Measurements from ENCODE around the gene UNG. TPM values are rescaled to one million over a fixed set of nuclear protein-coding genes. Genes with fewer than 3 reads are reported as not detected.
"Not testable (repeated sequence)": the region's sequence is repeated elsewhere in the genome, so short reads cannot be mapped to it uniquely, and the experiment has no call there.

Gene UNG
- total RNA-seq, 4 donors from 2014 or later: 28.0 to 43.1 (median 38.7) TPM

- intact Hi-C loops (cut with DNase I): no loop called here
- Histone ChIP-seq H3K4me1 (peaks cover 5 to 21% (median 10%) of the 10 kb centered on the region in 3 donors), H3K27me3 (no peaks in the 10 kb centered on the region), H3K36me3 (peaks cover 0 to 20% (median 0%) of the 10 kb centered on the region in 3 donors), H3K4me3 (peak overlapping the region; percentile 80 to 99 (median 86)), H3K9me3 (no peaks in the 10 kb centered on the region), H3K27ac (peak overlapping the region; percentile 85 to 93 (median 90))
- DNase-seq: no peak
- TF ChIP-seq CTCF (IDR thresholded peaks at IDR 0.05) (no peak), POLR2A (IDR thresholded peaks at IDR 0.05) (no peak)
- 10 to 16% methylated on average over 9 of the region's 9 CpGs for WGBS, 2 donors
Observed at GRCh38 chr12:109053382-109054123, 43.8 kb upstream of the UNG start.

GRCh38 chr12:109054124-109054513, 43.3 kb upstream of the UNG start:
- H3K4me3 ChIP-seq: peak overlapping the region; percentile 80 to 99 (median 86)
- WGBS, 2 donors: 51 to 59% methylated on average over 4 of the region's 4 CpGs

GRCh38 chr12:109054520-109054919, 42.9 kb upstream of the UNG start:
- no peak overlapping the region for H3K27ac ChIP-seq
- DNase-seq: no peak
- no peak for TF ChIP-seq POLR2A (IDR thresholded peaks at IDR 0.05)
- TF ChIP-seq CTCF (IDR thresholded peaks at IDR 0.05): no peak

More at GRCh38 chr12:109054124-109054513, 43.3 kb upstream of the UNG start:
- Histone ChIP-seq H3K36me3 (peaks cover 0 to 25% (median 0%) of the 10 kb centered on the region in 3 donors), H3K27ac (peak overlapping the region; percentile 85 to 93 (median 90)), H3K4me1 (peaks cover 5 to 21% (median 10%) of the 10 kb centered on the region in 3 donors)
- intact Hi-C loops (cut with DNase I); H3K27me3 ChIP-seq; DNase-seq; H3K9me3 ChIP-seq: not testable (repeated sequence)

GRCh38 chr12:109056891-109057290, 40.5 kb upstream of the UNG start:
- Histone ChIP-seq H3K4me1 (peaks cover 5 to 19% (median 10%) of the 10 kb centered on the region in 3 donors), H3K9me3 (no peaks in the 10 kb centered on the region), H3K27ac (no peak overlapping the region), H3K27me3 (no peaks in the 10 kb centered on the region), H3K4me3 (no peak overlapping the region), H3K36me3 (peaks cover 0 to 51% (median 0%) of the 10 kb centered on the region in 3 donors)
- 79 to 87% methylated on average over 3 of the region's 3 CpGs for WGBS, 2 donors
- TF ChIP-seq CTCF (IDR thresholded peaks at IDR 0.05) (no peak), POLR2A (IDR thresholded peaks at IDR 0.05) (no peak)
- intact Hi-C loops (cut with DNase I): no loop called here
- no peak for DNase-seq

More at GRCh38 chr12:109054520-109054919, 42.9 kb upstream of the UNG start:
- no peaks in the 10 kb centered on the region for H3K9me3 ChIP-seq
- H3K4me1 ChIP-seq: peaks cover 5 to 21% (median 10%) of the 10 kb centered on the region in 3 donors
- peaks cover 0 to 29% (median 0%) of the 10 kb centered on the region in 3 donors for H3K36me3 ChIP-seq
- H3K4me3 ChIP-seq: no peak overlapping the region
- H3K27me3 ChIP-seq: no peaks in the 10 kb centered on the region
- intact Hi-C loops (cut with DNase I): no loop called here

GRCh38 chr12:109057376-109057775, 40.0 kb upstream of the UNG start:
- intact Hi-C loops (cut with DNase I): no loop called here
- 100% methylated on average over 1 of the region's 1 CpG for WGBS, 2 donors
- no peaks in the 10 kb centered on the region for H3K9me3 ChIP-seq
- no peak overlapping the region for H3K27ac ChIP-seq
- H3K27me3 ChIP-seq: no peaks in the 10 kb centered on the region
- no peak for DNase-seq
- peaks cover 5 to 17% (median 10%) of the 10 kb centered on the region in 3 donors for H3K4me1 ChIP-seq
- no peak overlapping the region for H3K4me3 ChIP-seq
- TF ChIP-seq CTCF (IDR thresholded peaks at IDR 0.05) (no peak), POLR2A (IDR thresholded peaks at IDR 0.05) (no peak)
- peaks cover 0 to 52% (median 0%) of the 10 kb centered on the region in 3 donors for H3K36me3 ChIP-seq
